Right lobe of liver (tissue), 6 donors: ENCODE data around the gene CCL25. TPM values are rescaled to one million over a fixed set of nuclear protein-coding genes. Genes with fewer than 3 reads are reported as not detected.

Experiments
- ATAC-seq, 4 donors: fragments of 200-7000 bp; cut with Tn5 transposase; one replicate each; pipeline ENCODE4 v1.9.1; 2020; ENCODE audit warnings: mild to moderate bottlenecking in 4 of 4, moderate library complexity in 4 of 4
- DNase-seq, 3 donors: peaks; one replicate each; pipeline ENCODE4 v3.0.0-alpha.2; 2020
- H3K27ac ChIP-seq, 3 donors: fragments of 200-600 bp; one replicate each; pipeline ENCODE4 v1.8.0; 2022
- H3K27me3 ChIP-seq, 2 donors: fragments of 200-600 bp; one replicate each; pipeline ENCODE4 v1.8.0; 2022
- H3K36me3 ChIP-seq, 4 donors: fragments of 200-600 bp; sonication (generic) in 1 of 4; one replicate each; pipeline versions ENCODE4 v1.5.1 to v1.8.0; 2017 to 2022; ENCODE audit warnings: control low read depth in 1 of 4
- H3K4me1 ChIP-seq, 4 donors: fragments of 200-600 bp; sonication (generic) in 1 of 4; one replicate each; pipeline versions ENCODE4 v1.5.1 to v1.8.0; 2017 to 2022; ENCODE audit warnings: control low read depth in 1 of 4
- H3K4me3 ChIP-seq, 3 donors: fragments of 200-600 bp; one replicate each; pipeline ENCODE4 v1.8.0; 2022
- H3K9me3 ChIP-seq, 4 donors: fragments of 200-600 bp; sonication (generic) in 1 of 4; one replicate each; pipeline versions ENCODE4 v1.5.1 to v1.8.0; 2017 to 2022; ENCODE audit warnings: control low read depth in 1 of 4
- POLR2A ChIP-seq: fragments of 450-650 bp; IDR thresholded peaks from one replicate; pipeline ENCODE4 v1.6.1; 2017; ENCODE audit warnings: antibody characterized with exemption, mild to moderate bottlenecking
- WGBS: methylation state at CpG from one replicate; pipeline ENCODE4 v1.1.6; 2018; ENCODE audit warnings: low coverage, low lambda C conversion rate; ENCODE audit not compliant: insufficient coverage; ENCODE audit errors: missing lambda C conversion rate; 5-methylcytosine and 5-hydroxymethylcytosine counted together
- intact Hi-C, 2 donors: fragments of 100-400 bp; cut with DNase I; formaldehyde crosslinking; loops; one replicate each; pipeline versions ENCODE4 v1.11.2 to v1.14.1; 2022
- total RNA-seq, 6 experiments: library from RNA; depleted of rRNA in 2 of 6; stranded (reverse); fragments of >200 nt in 2 of 6; fragmentation: NEBNext Ultra II Directional in 3 of 6; extraction: Animal tissue kit (Norgen Biotek cat#: 25700) in 3 of 6; gene quantifications; one replicate each; pipeline versions ENCODE4 v1.1.0 to v1.2.4, GENCODE V29; 2016 to 2023
- TF ChIP-seq, protein P1 (sequence below), 4 donors: fragments of 200-600 bp in 3 of 4; fragments of 450-650 bp in 1 of 4; IDR thresholded peaks; one replicate each; pipeline versions ENCODE4 v1.5.1 to v1.8.0; 2016 to 2022; ENCODE audit warnings: antibody characterized with exemption in 4 of 4, mild to moderate bottlenecking in 2 of 4
- donor health status: DM: no; HTN: yes; CAD: no.
- donor health status: DM: no; HTN: no; CAD: no.
- donor health status: DM: no; HTN: no; CAD: no.
- donor health status: DM: no; HTN: yes; CAD: no.
- donor health status: DM: no; HTN: yes; CAD: no.

Gene CCL25
- total RNA-seq, 6 experiments from 2014 or later = 0.51 TPM; not detected in 5

DNA sequence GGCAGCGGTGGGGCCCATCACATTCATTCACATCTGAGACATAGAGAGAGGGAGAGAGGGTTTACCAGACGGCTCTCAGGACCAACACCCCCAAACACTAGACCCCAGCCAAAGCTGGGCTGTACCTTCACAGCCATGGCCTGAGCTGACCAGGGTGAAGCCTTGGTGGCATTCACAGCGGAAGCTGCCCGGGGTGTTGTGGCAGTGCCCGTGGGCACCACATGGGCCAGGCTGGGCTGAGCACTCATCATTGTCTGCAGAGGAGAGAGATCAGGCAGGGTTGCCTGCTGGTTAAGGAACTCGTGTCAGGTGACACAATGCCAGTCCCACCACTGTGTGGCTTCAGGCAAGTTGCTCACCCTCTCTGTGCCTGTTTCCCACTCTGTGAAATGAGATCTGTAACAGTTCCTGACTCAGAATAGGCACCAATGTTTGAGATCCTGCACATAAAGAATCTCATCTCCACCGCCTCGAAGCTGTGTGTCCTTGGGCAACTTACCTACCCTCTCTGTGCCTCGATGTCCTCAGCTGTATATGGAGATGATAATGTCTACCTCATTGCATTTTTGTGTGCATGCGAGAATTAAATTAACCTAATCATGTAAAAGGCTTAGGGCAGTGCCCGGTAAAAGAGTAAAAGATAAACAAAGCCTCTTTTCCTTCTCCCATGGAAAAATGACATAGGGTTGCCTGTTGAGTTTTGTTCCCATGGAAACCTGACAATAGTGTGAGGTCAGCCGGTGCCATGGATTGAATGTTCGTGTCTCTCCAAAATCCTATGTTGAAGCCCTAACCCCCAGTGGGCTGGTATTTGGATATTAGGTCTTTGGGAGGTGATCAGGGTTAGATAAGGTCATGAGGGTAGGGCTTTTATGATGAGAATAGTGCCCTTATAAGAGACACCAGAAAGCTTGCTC, 22.9 kb downstream of the CCL25 start:
- Histone ChIP-seq H3K4me1 (peaks cover 0 to 1% (median 0%) of the 10 kb centered on the region in 4 donors), H3K27me3 (no peaks in the 10 kb centered on the region), H3K36me3 (no peaks in the 10 kb centered on the region), H3K4me3 (no peak overlapping the region), H3K9me3 (no peaks in the 10 kb centered on the region), H3K27ac (no peak overlapping the region)
- TF ChIP-seq POLR2A = no peak
- TF ChIP-seq, protein P1, sequence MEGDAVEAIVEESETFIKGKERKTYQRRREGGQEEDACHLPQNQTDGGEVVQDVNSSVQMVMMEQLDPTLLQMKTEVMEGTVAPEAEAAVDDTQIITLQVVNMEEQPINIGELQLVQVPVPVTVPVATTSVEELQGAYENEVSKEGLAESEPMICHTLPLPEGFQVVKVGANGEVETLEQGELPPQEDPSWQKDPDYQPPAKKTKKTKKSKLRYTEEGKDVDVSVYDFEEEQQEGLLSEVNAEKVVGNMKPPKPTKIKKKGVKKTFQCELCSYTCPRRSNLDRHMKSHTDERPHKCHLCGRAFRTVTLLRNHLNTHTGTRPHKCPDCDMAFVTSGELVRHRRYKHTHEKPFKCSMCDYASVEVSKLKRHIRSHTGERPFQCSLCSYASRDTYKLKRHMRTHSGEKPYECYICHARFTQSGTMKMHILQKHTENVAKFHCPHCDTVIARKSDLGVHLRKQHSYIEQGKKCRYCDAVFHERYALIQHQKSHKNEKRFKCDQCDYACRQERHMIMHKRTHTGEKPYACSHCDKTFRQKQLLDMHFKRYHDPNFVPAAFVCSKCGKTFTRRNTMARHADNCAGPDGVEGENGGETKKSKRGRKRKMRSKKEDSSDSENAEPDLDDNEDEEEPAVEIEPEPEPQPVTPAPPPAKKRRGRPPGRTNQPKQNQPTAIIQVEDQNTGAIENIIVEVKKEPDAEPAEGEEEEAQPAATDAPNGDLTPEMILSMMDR (IDR thresholded peaks at IDR 0.05) = no peak
- intact Hi-C loops = no loop called here
- no peak for DNase-seq
- 67% methylated on average over 6 of the region's 13 CpGs for WGBS
- no peak for ATAC-seq

DNA sequence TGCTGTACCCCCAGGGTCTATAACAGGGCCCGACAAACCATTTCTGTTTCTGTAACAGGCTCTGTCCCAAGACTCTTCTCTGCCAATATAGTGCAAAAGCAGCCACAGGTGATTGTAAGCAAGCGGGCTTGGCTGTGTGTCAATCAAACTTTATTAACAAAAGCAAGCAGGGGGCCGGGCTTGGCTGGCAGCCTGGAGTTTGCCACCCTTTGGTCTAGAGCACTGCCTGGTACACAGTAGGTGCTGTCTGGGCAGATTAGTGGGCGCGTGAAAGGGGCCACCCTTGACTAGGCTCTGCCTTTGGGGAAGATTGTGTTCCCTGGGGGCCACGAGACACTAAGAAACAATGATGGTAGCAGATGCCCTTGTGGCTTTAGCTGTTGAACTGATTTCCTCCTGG, 27.4 kb downstream of the CCL25 start:
- WGBS = 88% methylated on average over 2 of the region's 6 CpGs
- H3K27me3 ChIP-seq = no peaks in the 10 kb centered on the region
- TF ChIP-seq POLR2A = no peak
- TF ChIP-seq, protein P1 (IDR thresholded peaks at IDR 0.05) = no peak
- intact Hi-C loops = no loop called here
- no peak overlapping the region for H3K4me3 ChIP-seq
- H3K9me3 ChIP-seq = no peaks in the 10 kb centered on the region
- no peak overlapping the region for H3K27ac ChIP-seq
- H3K4me1 ChIP-seq = peaks cover 0 to 4% (median 0%) of the 10 kb centered on the region in 4 donors
- DNase-seq (no peak), ATAC-seq (no peak)
- no peaks in the 10 kb centered on the region for H3K36me3 ChIP-seq

DNA sequence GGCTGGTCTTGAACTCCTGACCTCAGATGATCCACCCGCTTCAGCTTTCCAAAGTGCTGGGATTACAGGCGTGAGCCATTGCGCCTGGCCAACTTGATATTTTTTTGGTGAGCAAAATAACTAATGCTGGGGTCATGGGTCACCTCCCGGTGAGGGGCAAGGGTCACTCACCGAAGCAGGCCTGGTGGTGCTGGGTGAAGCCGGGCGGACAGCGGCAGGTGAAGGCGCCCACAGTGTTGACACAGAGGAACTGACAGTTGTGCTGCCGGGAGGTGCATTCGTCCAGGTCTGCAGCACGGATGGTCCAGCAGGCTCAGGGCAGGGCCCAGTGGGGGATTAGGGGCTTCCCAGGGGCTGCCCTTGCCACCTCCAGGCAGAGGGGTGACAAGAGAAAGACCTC, 28.3 kb downstream of the CCL25 start:
- ATAC-seq (peak; percentile 69 to 82 (median 80)), DNase-seq (peak in 2 of 3 donors; percentile 41 to 61)
- H3K27me3 ChIP-seq = no peaks in the 10 kb centered on the region
- no peak for TF ChIP-seq POLR2A
- TF ChIP-seq, protein P1 (IDR thresholded peaks at IDR 0.05) = no peak
- no peak overlapping the region for H3K4me3 ChIP-seq
- H3K9me3 ChIP-seq = no peaks in the 10 kb centered on the region
- 30% methylated on average over 9 of the region's 12 CpGs for WGBS
- no peak overlapping the region for H3K27ac ChIP-seq
- H3K4me1 ChIP-seq = peaks cover 0 to 4% (median 0%) of the 10 kb centered on the region in 4 donors
- H3K36me3 ChIP-seq = no peaks in the 10 kb centered on the region
- intact Hi-C loops = no loop called here

DNA sequence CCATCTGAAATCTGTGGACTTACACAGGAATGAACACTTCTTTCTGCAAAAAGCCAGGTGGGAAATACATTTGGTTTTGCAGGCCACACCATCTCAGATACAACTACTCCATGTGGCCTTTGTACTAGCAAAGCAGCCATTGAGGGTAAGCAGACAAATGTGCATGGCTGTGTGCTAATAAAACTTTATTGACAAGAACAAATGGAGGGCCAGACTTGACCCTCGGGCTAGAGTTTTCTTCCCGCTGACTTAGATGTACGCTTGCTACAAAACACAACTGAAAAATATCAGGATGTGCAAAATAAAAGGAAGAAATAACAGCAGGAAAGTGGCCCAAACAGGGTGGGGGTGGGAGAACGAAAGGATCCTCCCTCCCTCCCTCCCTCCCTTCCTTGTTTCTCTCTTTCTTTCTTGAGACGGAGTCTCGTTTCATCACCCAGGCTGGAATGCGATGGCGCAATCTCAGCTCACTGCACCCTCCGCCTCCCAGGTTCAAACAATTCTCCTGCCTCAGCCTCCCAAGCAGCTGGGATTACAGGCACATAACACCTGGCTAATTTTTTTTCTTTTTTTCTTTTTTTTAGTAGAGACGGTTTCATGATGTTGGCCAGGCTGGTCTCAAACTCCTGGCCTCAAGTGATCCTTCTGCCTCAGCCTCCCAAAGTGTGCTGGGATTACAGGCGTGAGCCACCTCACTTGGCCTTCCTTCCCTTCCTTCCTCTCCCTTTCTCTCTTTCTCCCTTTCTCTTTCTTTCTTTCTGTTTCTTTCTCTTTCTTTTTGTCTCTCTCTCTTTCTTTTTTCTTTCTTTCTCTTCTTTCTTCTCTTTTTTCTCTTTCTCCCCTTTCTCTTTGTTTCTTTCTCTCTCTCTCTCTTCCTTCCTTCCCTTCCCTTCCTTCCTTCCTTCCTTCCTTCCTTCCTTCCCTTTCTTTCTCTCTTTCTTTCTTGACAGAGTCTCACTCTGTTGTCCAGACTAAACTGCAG, 29.3 kb downstream of the CCL25 start:
- intact Hi-C loops = no loop called here
- Histone ChIP-seq H3K9me3 (no peaks in the 10 kb centered on the region), H3K27me3 (no peaks in the 10 kb centered on the region), H3K4me3 (no peak overlapping the region), H3K4me1 (peaks cover 0 to 4% (median 0%) of the 10 kb centered on the region in 4 donors), H3K27ac (no peak overlapping the region), H3K36me3 (no peaks in the 10 kb centered on the region)
- WGBS = 75% methylated on average over 9 of the region's 11 CpGs
- no peak for TF ChIP-seq POLR2A
- TF ChIP-seq, protein P1 (IDR thresholded peaks at IDR 0.05) = no peak
- DNase-seq (no peak), ATAC-seq (no peak)
